COLO829 (cell line): Measurements from ENCODE around the gene RNF141.

Experiments used
- DNase-seq: peaks from one replicate; pipeline ENCODE4 v3.0.0; 2012; ENCODE audit warnings: low spot score

RNF141 gene

DNA sequence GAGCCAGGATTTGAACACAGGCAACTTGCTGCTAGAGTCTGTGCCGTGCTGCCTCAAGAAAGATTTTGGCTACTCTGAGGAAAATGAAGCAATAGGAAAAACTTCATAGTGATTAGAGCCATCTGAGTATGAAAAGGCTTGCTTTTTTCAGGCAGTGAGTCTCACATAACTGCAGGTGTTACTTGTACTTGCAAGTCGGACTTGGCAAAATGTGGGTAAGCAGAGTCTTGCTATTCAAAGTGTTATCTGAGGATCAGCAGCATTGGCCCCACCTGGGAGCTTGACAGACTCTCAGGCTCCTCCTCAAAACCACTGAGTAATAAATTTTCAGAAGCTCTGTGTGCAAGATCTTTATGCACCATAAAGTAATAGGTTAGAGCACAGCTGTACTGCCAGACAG is 18.1 kb downstream of the RNF141 start:
- no peak for DNase-seq

DNA sequence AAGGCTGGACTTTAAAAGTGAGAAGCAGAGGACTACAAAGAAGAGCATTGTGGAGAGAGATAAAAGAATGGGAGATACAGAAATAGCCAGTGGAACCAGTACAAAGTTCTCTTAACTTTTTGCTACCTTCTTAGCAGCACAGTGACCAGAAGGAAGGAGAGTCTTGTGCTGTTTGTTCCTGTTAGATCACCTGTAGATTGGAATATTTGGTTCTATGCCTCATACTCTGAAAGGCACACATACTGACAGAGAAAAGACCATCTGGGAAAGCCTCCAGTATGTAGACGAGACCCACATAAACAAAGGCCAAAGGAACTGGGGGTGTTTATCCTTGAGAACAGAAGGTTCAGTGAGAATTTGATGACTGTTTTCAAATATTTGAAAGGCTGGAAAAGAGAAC is 18.7 kb downstream of the RNF141 start:
- no peak for DNase-seq

DNA sequence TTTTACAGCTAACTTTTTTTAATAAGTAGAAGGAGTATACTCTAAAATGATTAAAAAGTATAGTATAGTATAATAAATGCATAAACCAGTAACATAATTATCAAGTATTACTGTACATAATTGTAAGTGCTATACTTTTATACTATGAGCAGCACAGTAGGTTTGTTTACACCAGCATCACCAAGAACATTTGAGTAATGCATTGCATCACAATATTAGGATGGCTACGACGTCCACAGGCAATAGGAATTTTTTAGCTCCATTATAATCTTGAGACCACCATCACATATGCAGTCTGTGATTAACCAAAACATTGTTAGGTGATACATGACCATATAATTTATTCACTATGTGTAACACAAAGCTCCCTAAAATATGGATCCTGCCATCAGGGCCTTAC is 20.4 kb downstream of the RNF141 start:
- no peak for DNase-seq

DNA sequence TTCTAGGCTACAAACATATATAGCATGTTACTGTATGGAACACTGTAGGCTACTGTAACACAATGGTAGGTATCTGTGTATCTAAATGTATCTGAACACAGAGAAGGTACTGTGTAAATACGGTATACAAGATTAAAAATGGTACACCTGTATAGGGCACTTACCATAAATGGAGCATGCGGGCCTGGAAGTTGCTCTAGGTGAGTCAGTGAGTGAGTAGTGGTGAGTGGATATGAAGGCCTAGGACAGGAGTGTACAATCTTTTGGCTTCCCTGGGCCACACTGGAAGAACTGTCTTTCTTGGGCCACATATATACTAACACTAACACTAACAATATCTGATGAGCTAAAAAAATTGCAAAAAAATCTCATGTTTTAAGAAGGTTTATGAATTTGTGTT is 21.4 kb downstream of the RNF141 start:
- no peak for DNase-seq

DNA sequence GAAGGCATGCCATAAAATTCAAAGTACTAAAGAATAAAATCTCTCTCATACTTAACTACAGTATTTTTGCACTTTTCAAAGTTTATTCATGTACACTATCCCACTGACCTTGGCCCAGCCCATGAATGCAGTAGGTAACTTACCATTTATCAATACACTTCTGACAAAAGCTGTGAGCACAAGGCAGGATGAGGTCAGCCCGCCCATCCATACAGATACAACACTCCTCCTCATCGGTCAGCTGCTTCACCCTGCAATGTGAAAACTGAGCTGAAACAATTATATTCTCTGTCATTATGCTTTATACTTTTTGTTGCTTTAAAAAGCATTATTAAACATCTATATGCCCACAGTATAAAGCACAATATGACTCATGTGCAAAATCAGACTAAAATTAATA is 22.1 kb downstream of the RNF141 start:
- DNase-seq, result no peak

DNA sequence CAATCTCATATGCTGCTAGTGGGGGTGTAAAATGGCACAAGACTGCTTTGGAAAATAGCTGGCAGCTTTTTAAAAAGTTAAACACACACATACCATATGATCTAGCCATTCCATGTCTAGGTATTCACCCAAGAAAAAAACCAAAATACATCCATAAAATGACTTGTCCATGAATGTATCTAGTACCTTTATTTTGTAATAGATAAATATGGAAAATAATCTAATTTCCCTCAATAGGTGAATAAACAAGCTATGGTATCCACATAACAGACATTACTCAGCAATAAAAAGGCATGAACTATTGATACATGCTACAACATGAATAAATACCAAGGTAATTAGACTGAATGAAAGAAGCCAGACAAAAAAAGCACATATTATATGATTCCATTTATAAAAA is 22.9 kb downstream of the RNF141 start:
- DNase-seq, result no peak

DNA sequence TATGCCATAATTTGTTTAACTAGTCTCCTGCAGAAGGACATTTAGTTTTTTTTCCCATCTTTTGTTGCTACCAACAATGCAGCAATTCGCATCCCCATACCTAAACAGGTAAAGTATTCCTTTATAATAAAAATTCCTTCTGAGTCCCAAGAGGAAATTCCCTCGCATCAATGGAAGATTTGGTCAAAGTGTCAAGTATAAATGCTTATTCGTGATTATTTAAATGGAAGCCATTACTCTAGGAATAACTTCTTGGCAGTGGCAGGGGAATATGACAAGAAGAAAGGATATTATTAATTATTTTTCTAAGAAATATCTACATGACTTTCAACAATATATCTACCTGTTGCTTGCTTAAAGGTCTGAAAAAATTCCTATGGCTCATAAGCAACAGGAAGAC is 25.6 kb downstream of the RNF141 start:
- no peak for DNase-seq

DNA sequence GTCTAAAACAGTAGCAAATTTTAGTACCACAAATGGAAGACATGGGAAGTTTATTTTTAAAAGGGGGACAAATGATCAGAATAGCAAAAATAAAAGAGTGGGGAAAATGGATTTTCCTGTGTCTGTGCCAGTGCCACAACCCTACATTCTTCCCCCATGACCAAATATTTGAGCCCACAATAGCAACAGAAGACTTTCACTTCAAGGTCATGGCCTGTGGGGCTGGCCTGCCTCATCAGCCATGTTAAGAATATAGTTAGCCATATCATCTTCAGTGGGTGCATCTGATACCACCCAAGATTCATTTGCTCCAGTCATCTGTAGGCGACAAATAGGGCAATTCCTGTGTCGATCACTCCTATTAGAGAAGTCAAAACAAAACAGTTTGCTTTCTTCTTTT is 26.3 kb downstream of the RNF141 start:
- no peak for DNase-seq

DNA sequence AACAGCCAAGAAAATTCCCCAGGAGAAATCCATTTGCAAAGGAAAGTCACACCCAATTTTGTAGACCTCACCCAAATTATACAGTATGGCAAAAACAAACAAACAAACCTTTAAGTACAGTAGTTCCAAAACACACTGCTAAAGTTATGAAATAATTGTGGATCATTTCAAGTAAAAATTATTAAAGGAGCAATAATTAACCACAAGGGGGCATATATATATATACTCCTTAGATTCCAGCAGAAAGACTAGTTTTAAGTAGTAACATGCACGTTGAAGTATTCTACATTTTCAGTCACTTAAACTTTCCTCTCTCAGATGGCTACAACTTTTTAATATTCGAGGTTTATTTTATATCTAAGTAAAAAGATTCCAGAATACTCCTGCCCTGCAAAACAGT is 26.8 kb downstream of the RNF141 start:
- no peak for DNase-seq

DNA sequence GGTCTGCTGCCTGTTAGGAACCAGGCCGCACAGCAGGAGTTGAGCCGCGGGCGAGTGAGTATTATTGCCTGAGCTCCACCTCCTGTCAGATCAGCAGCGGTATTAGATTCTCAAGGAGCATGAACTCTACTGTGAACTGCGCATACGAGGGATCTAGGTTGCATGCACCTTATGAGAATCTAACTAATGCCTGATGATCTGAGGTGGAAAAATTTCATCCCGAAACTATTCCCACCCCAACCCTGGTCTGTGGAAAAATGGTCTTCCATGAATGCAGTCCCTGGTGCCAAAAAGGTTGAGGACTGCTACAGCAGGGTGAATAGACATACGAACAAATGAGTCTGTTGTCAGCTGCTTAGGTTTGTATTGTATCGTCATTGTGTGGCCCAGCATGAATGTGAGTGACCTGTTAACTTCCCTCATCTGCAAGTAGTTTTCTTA is 29.8 kb downstream of the RNF141 start:
- no peak for DNase-seq

DNA sequence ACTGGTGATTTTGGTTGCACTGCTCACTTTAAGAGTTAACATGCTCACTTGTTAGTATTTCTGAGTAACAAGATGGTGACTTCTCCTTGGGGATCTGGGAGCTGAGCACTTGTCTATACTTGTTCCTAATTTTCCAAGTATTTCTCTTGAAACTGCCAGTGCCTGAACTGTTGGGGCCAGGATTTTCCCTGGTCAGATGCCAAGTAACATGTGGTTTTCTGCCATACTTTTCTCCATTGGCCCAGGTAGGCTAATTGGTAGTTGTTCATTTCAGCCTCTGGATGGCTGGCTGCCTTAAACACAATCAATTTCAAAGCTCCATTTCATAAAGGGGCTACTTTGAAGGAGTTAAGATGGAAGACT is 35.0 kb downstream of the RNF141 start:
- no peak for DNase-seq

DNA sequence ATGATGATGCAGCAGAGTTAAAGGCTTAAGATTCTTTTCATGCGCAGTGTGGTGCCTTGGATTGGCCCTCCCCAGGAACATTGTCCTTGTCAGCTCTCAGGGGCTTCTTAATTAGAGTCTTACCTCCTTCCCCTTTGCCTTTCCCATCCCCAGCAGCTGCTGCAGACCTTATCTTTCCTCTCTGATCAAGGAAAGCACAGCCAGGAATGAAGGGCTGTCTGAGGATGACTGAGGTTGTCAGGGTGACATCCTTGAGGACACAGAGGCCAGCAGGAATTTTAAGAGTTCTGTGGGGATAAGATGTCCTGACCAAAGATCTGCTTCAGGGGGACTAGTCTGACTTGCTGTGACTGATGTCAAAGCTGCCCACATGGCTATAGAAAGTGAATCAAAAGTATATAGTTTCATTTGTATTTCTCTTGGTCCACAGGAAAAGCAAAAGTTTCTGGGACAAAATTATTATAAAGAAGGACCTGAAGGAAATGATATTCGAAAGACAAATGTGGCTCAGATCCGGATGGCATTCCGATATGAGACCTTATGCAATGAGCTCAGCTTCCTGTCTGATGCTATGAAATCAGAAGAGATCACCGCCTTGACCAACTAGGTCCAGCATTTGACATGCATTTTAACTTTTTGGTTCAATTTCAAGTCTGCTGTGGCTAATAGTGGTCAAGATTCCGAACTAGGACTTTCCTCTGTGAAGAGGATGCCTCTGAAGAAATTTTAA is 35.5 kb downstream of the RNF141 start:
- DNase-seq, result no peak

DNA sequence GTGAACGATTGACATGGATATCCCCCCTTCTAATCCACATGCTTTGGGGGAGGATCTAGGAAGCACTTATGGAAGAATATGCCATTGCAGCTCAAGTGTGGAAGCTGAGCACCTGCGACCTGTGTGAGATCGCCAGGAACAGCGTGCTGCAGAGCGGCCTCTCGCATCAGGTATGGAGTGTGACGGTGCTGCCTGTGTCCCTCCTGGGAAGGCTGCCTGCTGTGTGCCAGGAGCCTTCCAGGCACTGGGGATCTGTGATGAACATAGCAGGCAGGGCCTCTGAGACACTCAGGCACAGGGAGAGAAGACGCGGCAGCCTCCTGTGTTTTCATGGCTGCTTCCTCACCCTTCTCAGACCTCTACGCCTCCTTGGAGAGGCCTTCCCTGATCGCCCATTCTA is 36.5 kb downstream of the RNF141 start:
- DNase-seq, result no peak

DNA sequence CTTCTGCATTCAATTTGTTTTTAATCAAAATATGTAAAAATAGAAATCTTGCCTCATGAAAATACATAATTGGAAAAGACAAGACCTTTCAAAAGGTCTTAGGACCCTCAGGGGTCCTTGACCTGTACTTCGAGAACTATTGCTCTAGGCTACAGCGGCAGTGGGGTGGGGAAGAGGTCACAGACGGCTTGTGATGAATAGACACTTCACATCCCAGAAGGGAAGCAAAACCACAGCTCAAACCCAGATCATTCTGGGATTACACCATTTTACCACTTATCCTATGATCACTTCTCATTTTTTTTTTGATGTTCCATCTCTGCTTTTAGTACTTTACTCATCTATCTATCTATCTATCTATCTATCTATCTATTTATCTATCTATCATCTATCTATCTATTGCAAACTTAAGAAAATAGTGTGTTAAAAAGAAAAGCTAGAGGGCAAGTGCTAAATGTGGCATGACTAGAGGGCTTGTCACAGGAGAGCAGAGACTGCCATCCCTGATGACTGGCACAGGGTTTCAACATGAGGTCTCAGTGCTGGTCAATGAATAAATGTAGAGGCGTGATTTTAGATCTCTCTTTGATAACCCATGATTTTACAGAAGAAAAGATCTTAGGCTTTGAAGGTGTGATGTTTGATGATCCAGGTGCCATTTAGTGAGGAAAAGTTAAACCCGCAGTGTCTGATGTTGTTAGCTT is 37.1 kb downstream of the RNF141 start:
- DNase-seq, result peak; percentile 45

DNA sequence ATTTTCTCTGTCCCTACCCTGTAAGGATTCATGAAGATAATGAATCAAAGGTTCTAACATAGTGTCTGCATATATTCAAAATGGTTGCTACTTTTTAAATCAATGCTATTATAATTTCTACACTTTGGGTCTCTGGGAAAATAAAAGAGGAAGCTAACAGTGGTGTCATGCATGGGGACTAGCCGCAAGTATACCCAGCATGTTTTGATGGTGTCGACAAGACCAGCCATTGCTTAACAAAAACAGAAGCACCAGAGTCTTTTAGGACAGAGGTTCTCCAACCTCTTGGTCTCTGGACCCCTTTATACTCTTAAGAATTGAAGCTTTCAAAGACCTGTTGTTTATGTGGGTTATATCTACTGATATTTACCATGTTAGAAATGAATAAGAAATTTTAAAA is 37.8 kb downstream of the RNF141 start:
- no peak for DNase-seq

DNA sequence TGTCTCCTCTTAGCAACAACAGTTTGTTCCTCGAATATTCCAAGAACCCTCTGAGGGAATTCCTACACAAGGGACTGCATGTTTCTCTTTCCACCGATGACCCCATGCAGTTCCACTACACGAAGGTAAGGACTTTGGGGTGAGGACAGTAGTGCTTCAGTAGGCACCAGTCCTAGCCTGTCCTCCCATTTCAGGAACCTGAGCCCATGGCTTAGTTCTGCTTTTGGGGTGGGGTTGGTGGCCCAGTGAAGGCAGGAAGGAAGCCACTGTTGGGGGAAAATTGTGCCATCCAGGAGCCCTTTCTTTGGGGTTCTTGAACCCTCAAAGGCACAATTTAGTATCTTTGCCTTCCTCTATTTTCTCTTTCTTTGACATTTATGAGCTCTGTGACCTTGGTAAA is 38.2 kb downstream of the RNF141 start:
- no peak for DNase-seq

DNA sequence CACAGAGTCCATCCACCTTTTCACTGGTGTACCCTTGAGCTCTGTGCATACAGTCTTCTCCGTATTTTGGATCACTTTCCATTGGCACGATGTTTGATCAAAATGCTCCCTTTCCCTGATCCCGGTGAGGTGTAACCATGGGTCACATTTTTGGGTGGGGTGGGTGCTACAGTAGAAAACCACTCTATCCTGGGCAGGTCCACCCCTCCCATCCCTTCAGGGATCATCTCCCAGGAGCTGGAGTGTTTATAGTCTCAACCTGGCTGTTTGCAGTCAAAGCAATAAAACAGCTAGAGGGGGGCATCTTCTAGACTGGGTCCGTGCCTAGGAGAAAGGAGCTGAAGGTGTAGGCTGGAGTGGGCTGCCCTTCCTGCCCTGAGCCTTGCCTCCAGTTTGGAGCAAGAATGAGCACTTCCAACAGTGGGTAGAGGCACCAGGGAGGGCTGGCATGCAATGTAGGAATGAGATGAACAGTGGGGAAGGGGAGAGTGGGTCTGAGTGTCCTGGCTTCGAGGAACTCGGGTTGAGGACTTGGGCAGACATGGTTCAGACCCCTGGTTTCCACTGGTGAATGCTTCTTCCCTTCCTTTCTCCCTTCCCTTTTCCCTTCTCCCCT is 38.8 kb downstream of the RNF141 start:
- no peak for DNase-seq

DNA sequence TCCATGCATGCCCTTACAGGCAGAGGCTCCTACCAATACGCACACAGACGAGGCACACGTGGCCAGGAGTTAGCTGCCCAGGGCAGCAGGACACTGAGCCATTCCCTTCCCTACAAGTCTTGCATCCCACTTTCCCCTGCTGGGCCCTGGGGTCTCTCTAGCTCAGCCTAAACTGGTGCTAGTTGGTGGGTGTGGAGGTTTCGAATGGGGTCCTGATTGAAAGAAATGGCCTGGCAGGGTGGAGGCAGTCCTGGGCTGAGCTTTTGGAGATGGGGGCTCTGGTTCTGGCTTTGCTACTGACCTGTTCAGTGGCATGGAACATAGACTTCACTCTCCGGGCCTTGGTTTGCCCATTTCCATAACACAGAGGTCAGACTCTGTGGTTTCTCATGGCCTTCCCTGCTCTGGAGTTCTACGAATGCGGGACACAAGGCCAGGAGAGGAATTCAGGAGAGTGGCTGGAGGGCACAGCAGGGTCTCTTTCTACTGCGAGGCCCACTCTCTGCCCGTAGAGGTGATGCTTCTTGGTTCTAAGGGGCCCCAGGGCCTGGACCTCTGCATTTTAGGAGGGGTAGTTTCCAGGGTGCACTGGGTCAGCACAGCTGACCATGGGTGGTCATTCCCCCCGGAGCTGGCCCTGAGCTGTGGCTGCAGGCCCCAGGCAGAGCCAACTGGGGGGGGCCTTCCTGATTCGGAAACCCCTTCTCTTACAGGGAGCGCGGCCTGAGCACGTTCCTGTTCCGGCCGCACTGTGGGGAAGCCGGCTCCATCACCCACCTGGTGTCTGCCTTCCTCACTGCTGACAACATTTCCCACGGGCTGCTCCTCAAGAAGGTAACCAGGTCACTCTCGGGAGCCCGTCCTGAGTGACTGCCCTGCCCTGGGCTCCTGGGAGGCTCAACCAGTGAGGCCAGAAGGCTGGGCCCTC is 40.0 kb downstream of the RNF141 start:
- no peak for DNase-seq

DNA sequence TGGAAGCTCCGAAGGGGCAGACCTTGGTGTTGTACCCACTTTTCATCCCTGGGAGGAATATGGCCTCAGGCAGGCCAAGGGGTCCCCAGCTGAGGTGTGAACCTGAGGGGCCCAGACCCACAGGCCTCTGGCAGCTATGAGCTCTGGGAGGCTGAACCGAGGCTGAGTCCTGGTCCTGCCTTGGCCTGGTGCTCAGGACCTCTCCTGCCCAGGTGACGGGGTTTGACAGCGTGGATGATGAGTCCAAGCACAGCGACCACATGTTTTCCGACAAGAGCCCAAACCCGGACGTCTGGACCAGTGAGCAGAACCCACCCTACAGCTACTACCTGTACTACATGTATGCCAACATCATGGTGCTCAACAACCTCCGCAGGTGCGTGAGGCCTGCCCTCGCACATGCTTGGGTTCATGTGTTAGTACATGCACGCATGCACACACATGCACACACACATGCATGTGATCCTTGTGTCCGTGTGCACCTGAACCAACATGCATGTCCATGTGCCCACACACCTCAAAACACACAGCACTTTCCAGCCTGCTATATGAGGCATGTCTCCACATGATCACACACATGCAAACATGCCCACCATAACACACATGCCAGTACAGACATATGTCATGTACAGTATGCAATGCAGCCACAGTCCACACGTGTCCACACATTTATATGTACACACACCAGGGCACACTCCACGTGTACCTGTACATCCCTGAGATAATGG is 40.9 kb downstream of the RNF141 start:
- DNase-seq, result no peak

DNA sequence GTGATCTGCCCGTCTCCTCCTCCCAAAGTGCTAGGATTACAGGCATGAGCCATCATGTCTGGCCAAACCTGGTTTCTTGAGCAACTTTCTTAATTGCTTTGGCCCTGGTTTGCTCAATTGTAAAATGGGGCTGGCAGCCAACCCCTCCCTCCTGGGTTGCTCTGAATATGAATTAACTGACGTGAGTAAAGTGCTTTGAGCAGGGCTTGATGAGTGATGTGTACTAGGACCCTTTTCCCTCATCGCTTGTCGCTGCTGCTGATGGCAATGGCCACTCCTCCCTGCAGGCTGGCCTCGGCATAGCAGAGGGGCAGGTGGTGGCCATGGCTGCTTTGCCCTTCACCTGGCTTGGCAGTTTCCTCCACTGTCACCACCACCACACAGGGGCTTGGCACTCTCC is 41.5 kb downstream of the RNF141 start:
- no peak for DNase-seq

DNA sequence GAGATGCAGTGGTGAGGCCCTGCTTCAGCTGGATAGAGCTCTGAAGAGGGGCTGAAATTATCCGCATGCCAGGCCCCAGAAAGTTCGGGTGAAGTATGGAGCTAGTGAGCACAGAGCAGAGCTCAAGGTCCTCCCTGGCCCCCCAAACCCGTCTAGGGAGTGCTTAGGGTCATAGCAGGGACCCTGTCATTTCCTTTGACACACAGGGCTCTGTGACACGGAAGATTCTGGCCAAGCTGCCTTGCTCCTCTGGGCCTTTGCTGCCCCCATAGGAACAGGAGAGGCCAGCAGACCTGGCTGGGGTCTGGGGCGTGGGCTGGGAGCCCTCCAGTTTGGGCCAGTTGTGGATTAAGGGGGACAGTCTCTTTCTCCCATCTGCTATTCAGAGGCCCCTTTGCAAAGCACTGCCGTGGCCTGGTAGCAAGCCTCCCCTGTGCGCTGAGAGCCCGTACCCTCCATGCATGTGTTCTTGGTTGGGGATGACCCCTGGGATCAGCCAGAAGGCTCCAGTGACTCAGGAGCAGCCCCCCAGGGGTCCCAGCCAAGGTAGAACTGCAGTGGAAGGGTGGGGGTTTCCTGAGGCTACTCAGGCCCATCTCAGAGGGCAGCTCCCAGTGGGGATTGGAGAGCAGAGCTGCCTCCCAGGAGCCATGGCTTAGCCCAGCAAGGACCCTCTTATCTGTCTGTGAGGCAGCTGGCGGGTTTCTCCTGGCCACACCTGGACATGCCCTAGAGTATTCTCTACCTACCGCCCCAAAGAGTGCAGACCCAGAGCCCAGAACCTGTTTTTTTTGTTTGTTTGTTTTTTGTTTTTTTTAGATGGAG is 42.3 kb downstream of the RNF141 start:
- DNase-seq, result no peak
